GM18511 (cell line): Measurements from ENCODE around the gene CRYL1.

Source experiments
- ATAC-seq: cut with Tn5 transposase; IDR thresholded peaks from one replicate; pipeline ENCODE4 v1.9.1; 2021; ENCODE audit warnings: mild to moderate bottlenecking, moderate library complexity; ENCODE audit not compliant: unreplicated experiment

CRYL1 gene

DNA sequence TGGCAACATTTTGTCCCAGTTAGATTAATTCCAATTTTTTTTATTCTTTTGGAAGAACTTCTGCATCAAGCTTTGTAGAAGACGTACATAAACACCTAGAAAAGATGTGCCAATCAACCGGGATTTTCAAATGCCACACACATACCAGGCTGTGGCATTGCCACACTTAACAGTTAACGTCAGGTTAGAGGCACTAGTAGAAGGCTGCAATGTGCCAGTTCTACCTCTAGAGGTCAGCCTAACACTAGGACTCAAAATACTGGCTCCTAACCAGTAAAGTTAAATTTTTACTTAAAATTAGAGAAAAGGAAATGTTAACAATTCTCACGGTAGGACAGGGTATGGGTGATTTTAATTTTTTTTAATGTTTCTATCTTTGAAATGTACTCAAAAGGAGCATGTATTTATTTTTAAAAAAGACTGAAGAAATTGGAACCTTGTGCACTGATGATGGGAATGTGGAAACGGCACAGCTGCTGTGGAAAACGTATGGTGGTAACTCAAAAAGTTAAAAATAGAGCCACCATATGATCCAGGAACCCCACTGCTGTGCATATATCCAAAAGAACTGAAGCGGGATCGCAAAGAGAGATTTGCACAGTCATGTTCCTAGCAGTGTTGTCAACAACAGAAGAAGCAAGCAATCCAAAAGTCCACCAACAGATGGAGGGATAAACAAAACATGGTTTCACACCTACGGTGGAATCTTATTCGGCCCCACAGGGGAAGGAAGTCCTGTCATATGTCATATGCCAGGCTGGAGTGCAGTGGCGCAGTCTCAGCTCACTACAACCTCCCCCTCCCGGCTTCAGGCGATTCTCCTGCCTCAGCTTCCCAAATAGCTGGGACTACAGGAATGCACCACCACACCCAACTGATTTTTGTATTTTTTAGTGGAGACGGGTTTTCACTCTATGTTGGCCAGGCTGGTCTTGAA, 30.3 kb downstream of the CRYL1 start:
- ATAC-seq: peak; percentile 68

DNA sequence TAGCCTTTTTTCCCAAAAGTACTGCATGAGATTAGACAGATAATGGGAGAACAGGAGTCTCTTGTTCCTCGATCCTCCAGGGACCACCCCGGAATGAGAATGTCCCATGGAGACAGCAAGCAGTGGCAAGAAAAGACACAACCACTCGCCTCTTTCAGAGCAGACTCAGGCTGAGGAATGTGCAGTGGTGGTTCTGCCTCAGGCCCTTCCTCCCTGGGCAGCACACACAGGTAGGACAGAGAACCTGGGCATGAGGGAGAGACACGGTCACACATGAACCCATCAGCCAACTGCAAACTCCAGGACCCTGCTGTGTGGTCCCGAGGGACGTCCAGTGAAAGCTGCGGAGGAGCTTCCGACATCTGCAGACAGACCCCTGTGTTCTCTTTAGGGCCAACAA, 31.0 kb downstream of the CRYL1 start:
- ATAC-seq: no peak

DNA sequence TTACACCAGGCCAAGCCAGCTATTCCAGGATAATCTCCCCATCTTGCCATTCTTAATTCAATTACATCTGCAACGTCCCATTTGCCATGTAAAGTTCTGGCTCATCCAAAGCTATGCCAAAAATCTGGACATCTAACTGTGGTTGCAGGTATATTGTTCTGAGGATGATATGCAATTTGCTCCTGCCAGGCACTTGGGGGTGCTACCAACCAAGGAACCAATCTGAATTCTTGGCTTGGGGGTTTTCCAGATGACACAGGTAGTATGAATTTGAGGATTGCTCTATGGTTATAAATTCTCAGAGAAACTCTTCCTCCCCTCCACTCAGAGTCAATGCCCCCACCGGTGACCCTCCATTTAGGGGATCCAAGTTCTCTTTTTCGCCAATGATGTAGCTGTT, 33.0 kb downstream of the CRYL1 start:
- no peak for ATAC-seq

DNA sequence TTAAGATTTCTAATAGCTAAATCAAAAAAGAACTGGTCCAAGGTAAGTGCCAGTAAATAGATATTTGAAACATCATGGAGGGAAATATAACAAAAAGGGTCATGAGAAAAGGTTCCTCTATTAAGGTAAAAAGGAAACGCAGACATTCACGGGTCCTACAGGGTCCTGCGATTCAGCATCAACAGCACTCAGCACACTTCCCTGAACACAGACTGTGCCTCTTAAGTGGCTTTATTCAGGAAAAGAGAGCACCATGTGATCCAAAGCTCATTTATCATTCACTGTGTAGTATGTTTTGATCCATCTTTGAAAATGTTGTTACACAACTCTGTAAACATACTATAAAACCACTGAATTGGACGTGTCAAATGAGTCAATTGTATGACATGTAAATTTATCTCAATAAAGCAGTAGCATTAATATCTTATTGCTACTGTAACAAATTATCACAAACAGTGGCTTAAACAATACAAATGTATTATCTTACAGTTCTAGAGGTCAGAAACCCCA, 33.7 kb downstream of the CRYL1 start:
- no peak for ATAC-seq

DNA sequence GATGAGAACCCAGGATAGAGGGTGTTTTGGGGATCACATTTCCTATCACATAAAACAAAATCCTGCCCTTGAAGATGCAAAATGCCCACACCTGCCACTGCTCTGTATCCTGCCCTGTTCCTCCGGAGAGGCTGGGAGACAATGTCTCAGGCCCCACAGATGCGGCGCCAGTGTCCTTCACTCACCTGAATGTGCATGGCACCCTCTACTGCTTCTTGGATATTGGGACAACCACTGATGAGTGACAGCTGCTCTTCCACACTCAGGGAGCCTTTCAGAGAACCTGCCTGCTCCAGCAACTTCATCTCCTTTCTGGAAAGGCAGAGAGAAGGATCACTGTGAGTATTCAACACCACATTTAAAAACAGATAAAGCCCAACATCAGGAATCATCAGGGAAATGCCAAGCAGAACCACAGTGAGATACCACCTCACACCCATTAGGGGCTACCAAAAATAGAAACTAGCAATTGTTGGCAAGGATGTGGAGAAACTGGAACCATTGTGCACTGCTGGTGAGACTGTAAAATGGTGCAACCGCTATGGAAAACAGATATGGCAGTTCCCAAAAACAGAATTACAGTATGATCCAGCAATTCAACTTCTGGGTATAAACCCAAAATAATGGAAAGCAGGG, 36.4 kb downstream of the CRYL1 start:
- no peak for ATAC-seq

DNA sequence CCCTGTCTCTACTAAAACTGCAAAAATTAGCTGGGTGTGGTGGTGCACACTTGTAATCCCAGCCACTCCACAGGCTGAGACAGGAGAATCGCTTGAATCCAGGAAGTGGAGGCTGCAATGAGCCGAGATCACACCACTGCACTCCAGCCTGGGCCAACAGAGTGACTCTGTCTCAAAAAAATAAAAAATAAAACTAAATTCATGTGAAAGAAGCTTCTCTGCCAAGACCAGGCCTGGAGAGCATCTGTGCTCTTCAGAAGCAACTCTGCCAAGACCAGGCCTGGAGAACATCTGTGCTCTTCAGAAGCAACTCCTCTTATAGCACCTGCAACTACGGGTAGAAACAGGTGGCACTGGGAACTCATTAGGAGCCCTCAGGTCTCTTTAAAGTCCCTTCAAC, 37.7 kb downstream of the CRYL1 start:
- no peak for ATAC-seq

DNA sequence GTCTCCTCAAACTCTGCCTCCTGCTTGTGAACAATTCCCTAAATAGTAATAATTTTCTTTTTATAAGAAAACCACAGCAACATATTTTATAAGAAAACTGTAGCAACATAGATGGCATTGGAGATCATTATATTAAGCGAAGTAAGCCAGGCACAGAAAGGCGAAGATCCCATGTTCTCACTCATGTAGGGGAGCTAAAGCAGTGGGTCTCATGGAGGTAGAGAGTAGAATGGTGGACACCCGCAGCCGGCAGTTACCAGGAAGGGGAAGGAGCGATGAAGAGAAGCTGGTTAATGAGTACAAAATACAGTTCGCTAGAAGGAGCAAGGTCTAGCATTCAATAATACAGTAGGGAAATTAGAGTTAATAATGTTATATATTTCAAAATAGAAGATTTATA, 42.9 kb downstream of the CRYL1 start:
- ATAC-seq: no peak

DNA sequence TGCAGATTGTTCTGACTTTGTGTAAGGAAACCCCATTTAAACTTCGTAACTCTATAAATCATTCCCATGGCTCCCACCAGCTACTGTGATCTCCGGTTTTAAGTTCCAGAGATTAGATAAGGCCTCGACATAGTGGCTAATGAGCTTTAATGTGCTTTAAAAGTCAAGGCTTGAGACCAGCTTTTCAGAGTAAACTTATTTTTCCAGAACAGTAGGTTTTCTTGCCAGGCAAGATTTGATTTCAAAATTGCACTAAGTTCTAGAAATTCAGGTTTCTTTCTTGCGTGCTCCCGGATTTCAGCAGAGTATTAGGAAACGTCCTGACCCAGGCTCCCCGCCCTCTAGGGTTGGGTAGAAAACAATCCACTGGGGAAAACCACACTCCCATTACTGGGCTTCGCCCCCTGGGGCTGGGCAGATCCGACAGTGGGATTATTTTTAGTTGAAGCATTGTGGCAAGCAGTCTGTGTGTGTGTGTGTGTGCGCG, 43.3 kb downstream of the CRYL1 start:
- no peak for ATAC-seq

DNA sequence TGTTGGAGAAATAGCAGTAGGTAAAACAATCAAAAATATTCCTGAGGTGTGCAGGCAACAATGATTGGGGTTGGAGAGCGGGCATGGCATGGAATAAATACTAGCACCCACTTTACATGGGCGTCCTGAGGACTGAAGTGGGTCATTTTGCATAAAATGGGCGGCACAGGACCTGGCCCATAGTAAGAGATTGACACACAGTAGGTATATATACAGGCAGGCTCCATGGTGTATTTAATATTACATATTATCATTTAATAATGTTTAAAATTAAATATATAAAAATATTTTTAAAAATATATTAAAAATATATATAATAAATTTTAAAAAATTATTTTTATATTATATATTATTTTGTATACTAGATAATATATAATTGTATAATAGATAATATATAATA, 48.3 kb downstream of the CRYL1 start:
- ATAC-seq: no peak

DNA sequence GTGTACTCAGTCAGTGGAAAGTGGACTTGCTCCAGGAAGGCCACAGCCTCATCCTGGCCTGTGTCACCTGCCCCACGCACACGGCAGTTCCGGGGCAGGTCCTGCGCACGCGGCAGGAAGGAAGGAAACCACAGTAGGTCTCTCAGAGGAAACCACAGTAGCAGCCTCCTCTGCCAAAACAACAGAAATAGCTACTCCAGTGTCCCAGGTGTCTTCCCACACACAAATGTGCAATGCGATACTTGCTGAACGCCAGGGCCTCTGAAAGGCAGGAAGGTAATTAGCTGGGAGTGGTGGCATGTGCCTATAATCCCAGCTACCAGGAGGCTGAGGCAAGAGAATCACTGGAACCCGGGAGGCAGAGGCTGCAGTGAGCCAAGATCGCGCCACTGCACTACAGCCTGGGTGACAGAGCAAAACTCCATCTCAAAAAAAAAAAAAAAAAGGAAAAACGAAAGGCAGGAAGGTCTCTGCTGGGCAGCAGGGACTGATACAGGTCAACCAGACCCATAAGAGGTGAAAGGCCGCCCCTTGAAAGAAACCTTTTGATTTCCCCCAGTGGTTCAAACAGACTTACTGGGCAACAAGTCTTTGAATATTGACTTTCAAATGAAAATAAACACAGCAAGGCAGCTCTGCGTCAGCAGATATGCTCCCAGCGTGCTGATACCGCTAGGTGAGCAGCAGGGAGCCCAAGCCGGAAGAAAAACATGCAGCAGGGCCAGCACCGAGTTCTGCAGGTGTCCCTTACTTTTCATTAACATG, 49.5 kb downstream of the CRYL1 start:
- ATAC-seq: peak; percentile 99

DNA sequence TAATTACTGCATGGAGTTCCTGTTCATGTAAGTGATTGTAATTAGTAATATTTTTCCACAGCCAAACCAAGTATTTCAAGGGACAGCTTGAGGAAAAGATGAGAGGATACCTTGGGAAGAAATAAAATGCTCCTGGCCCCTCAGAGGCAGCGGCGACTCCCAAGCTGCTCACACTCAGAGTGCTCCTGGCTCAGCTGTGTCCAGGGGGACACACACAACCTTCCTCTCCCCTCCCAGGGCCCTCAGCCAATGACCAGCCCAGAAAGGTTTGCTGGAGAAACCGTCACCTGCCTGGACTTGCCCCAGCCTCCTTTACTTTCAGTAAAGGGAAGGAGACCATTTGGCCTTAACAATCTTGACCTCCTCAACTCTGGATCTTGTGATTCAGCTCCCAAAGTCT, 51.1 kb downstream of the CRYL1 start:
- no peak for ATAC-seq

DNA sequence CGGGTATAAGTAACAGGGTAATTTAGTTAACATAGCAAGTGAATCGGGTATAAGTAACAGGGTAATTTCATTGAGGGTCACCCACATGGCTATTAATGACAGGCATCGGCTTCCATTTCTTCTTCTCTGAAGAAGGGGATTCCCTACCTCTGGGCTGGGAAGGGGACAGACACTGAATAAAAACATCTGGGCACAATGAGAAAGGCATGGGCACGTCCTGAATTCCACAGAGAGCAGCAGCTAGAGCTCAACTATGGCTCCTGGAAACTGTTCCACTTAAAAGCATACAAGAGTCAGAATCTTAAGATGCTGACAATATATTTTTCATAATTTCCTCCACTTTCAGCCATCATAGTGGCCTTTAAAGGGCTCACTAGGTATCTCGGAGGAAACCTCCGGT, 51.8 kb downstream of the CRYL1 start:
- no peak for ATAC-seq

DNA sequence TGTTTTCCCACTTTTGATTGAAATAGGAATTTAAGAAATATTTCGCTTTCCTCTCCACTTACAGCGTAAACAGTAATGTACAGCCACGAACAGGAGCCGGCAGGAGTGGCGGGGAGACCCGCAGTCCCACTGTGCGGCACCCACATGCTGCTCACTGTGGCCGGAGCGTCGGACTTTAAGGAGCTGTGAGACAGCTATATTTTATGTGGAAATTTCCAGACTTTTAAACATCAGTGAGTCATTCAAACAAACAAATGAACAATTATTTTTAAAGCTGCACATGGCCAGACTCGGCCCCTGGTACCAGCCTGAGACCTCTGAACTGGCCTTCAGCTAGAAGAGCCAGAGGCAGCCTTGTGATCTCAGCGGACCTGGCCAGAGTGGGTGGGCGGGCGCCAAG, 52.5 kb downstream of the CRYL1 start:
- ATAC-seq: no peak

DNA sequence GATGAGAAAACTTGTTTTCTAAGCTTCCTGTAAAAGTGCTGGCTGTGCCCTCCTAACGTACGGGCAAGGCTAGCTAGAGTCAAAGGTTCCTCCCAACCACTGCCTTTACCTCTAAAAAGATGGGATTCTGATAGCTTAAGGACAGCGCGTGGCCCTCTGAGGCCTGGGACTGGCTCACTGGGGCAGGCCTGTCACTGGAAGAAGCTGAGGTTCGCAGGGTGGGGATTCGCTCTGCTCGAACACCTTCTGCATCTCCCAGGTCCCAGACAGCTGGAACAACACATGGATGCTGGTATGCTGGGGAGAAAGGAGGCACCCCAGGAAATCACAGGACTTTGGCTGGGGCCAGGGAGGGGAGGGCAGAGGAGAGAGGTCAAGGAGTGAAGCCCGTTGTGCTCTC, 53.1 kb downstream of the CRYL1 start:
- no peak for ATAC-seq

DNA sequence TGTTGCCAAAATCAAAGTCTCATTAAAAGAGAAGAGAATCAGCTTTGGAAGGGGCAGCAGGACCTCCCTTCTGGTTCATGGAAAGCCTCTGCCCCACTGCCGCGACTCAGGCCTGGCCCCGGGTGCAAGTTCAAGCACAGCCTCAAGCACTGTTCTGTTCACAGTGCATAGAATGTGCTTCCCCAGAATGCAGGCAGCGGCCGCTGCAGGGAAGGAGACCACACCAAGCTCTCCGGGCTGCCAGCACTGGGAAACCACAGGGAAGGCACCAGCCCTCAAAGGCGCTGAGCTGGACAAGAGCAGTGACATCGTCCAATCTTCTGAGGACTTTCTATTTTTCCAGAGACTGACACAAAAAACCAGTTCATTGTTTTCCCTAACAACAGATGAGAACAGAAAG, 55.5 kb downstream of the CRYL1 start:
- no peak for ATAC-seq

DNA sequence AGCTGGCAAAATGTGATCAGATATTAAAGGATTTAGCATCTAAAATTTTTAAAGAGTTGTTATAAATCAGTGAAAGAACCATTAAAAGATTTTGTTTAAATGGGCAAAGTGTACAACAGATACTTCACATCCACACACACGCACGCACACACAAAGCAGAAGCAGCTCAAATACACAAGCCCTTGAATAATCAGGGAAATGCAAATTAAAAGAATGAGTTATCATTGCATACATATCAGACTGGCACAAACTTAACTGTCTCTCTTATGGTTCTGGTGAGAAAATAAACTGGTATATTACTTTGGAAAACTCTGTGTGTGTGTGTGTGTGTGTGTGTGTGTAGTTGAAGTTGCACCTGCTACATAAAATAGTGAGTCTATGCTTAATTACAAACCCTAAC, 59.3 kb downstream of the CRYL1 start:
- no peak for ATAC-seq

DNA sequence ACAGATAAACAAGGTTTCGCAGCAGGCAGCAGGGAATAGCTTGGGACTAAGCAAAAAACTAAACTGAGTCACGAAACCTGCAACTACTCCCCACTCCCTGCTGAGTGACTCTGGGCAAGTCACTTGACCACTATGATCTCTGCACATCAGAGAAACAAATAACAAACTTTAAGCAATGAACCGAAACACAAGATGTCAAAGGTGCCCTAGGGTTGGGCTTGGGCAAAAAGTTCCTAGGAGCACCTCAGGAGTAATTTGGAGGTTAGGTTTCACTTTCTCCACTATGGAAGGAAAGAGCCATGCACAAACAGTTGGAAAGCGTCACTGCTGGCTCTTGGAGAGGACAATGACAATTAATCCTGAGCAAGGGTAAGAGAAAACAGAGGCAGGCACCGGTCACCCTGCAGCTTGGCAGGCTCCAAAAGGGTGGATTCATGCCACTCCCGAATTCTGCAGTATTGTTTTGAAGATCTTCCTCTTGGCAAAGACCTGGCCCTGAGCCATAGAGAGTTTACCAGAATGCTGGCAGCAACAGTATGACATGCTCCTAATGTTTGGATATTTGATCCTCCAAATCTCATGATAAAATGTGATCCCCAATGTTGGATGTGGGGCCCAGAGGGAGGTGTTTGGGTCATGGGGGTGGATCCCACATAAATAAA, 60.3 kb downstream of the CRYL1 start:
- no peak for ATAC-seq

DNA sequence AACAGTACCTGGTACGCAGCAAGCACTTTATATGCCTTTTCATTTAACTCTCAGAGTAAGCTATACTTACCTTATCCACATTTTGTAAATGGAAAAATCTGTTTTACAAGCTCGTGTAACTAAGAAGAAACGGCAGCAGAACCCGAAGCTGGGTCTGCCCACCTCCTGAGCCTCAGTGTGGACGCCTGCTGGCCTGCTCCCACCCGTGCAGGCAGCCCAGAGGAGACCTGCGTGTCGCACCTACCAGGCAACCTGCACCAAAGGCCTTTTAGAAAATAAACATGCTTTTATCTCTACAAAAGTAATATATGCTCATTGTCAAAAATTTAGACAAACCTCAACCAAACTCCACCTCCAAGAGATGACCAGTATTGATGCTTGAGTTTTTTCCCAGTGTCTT, 62.7 kb downstream of the CRYL1 start:
- ATAC-seq: no peak

DNA sequence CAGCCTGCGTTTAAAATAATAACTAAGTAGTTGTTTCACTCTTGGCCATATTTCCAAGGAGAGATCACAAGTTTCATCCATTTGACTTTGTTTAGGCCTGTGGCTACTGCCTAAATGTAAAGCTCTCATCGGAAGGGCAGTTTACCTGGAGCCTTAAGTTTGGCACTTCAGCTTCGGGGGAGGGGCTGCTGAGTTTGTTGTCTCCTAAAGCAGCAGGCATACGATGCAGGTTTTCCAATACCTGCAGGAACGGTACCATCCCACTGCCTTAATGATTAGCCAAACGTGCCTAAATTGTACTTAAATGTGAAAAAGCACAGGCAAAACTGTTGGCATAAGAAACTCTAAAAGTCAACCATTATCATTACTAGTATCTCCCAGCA, 63.1 kb downstream of the CRYL1 start:
- no peak for ATAC-seq

DNA sequence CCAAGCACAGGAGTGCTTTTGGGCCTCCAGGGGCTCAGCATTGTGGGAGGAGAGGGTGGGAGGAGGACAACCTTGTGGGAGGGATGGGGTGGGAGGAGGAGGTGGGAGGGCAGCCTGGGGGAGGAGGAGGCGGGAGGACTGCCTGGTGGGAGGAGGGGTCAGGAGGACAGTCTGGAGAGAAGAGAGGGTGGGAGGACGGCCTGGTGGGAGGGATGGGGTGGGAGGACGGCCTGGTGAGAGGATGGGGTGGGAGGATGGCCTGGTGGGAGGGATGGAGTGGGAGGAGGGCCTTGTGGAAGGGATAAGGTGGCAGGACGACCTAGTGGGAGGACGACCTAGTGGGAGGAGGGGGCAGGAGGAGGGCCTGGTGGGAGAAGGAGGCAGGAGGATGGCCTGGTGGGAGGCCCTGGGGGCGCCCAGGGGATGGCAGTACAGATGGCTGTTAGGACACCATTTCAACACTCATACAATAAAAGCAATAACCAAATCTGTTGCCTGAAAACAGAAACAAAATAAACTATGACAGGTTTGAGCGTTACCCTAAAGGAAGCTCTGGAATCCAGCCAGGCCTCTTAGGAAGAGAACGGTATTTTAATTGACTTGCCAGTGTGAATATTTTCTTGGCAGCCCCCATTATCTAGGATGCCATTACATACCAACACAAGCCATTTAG, 63.7 kb downstream of the CRYL1 start:
- no peak for ATAC-seq
